ENCODE data around the gene ZNF577. TPM values are rescaled to one million over a fixed set of nuclear protein-coding genes. Genes with fewer than 3 reads are reported as not detected.

ZNF577 gene
- total RNA-seq, 4 donors from 2014 or later, result 8.1 to 31.9 (median 15.5) TPM

- Histone ChIP-seq H3K9me3 (peaks cover 0 to 92% (median 7%) of the 10 kb centered on the region in 3 donors), H3K27ac (no peak overlapping the region), H3K27me3 (no peaks in the 10 kb centered on the region), H3K4me3 (no peak overlapping the region), H3K36me3 (peaks cover 13 to 65% of the 10 kb centered on the region in 2 donors), H3K4me1 (no peaks in the 10 kb centered on the region)
- 100% methylated on average over 4 of the region's 4 CpGs; no CpG with 5 or more reads in 1 of the 2 donors for WGBS, 2 donors (ENCODE audit: low coverage in 1 of 2)
- TF ChIP-seq CTCF (IDR thresholded peaks at IDR 0.05) (no peak), EP300 (IDR thresholded peaks at IDR 0.05) (no peak), POLR2AphosphoS5 (IDR thresholded peaks at IDR 0.05) (no peak)
- no peak for ATAC-seq
Observed at GRCh38 chr19:51873097-51873496, 14.7 kb downstream of the ZNF577 start.

- Histone ChIP-seq H3K36me3 (peaks cover 0 to 40% of the 10 kb centered on the region in 2 donors), H3K27me3 (no peaks in the 10 kb centered on the region), H3K27ac (no peak overlapping the region), H3K4me1 (no peaks in the 10 kb centered on the region), H3K4me3 (no peak overlapping the region), H3K9me3 (peaks cover 10 to 100% (median 13%) of the 10 kb centered on the region in 3 donors)
- TF ChIP-seq CTCF (IDR thresholded peaks at IDR 0.05), result no peak
- TF ChIP-seq POLR2A (IDR thresholded peaks at IDR 0.05), result no peak
- no peak for TF ChIP-seq EP300 (IDR thresholded peaks at IDR 0.05)
- no peak for TF ChIP-seq POLR2AphosphoS5 (IDR thresholded peaks at IDR 0.05)
- 93 to 100% methylated on average over 2 of the region's 2 CpGs for WGBS, 2 donors (ENCODE audit: low coverage in 1 of 2)
- no peak for ATAC-seq
Observed at GRCh38 chr19:51861870-51862622, 25.7 kb downstream of the ZNF577 start.

GRCh38 chr19:51837145-51837544 lies 50.6 kb downstream of the ZNF577 start:
- no peaks in the 10 kb centered on the region for H3K4me1 ChIP-seq
- TF ChIP-seq POLR2AphosphoS5 (IDR thresholded peaks at IDR 0.05) (no peak), POLR2A (IDR thresholded peaks at IDR 0.05) (no peak), CTCF (IDR thresholded peaks at IDR 0.05) (no peak)
- H3K9me3 ChIP-seq, result no peaks in the 10 kb centered on the region
- H3K4me3 ChIP-seq, result no peak overlapping the region
- ATAC-seq, result no peak
- no peaks in the 10 kb centered on the region for H3K36me3 ChIP-seq
- no peak overlapping the region for H3K27ac ChIP-seq
- H3K27me3 ChIP-seq, result no peaks in the 10 kb centered on the region
- 89 to 100% methylated on average over 2 of the region's 2 CpGs for WGBS, 2 donors (ENCODE audit: low coverage in 1 of 2)

- H3K27me3 ChIP-seq, result no peaks in the 10 kb centered on the region
Observed at GRCh38 chr19:51830274-51830673, 57.5 kb downstream of the ZNF577 start.

More at GRCh38 chr19:51830274-51830673, 57.5 kb downstream of the ZNF577 start:
- ATAC-seq, result peak; percentile 31
- Histone ChIP-seq H3K4me1 (no peaks in the 10 kb centered on the region), H3K36me3 (no peaks in the 10 kb centered on the region), H3K9me3 (peaks cover 0 to 6% (median 0%) of the 10 kb centered on the region in 3 donors), H3K4me3 (no peak overlapping the region), H3K27ac (no peak overlapping the region)
- TF ChIP-seq CTCF (IDR thresholded peaks at IDR 0.05), result peak in 1 of 4 experiments; percentile 27
- TF ChIP-seq POLR2AphosphoS5 (IDR thresholded peaks at IDR 0.05), result no peak
- no peak for TF ChIP-seq EP300 (IDR thresholded peaks at IDR 0.05)
- TF ChIP-seq POLR2A (IDR thresholded peaks at IDR 0.05), result no peak
- WGBS, 2 donors (ENCODE audit: low coverage in 1 of 2), result 63 to 82% methylated on average over 2 of the region's 2 CpGs

Data from gastroesophageal sphincter (tissue), 4 donors.